GM23248 (cell line): ENCODE results near the gene ADRA1B. TPM values are rescaled to one million over a fixed set of nuclear protein-coding genes. Genes with fewer than 3 reads are reported as not detected.
"Not testable (repeated sequence)": the region's sequence is repeated elsewhere in the genome, so short reads cannot be mapped to it uniquely, and the experiment has no call there.

Experiments used
- DNase-seq: peaks from one replicate; pipeline ENCODE4 v3.0.0-alpha.2; 2015
- H2AFZ ChIP-seq: fragments of 200-600 bp; sonication (generic); 2 replicates; pipeline ENCODE4 v1.6.1; 2016; ENCODE audit warnings: antibody characterized with exemption
- H3F3A ChIP-seq: fragments of 200-600 bp; sonication (generic); 2 replicates; pipeline ENCODE4 v1.6.1; 2016; ENCODE audit warnings: mild to moderate bottlenecking, antibody characterized with exemption, mixed run types; ENCODE audit not compliant: insufficient read depth
- H3K27ac ChIP-seq: fragments of 200-600 bp; sonication (generic); 2 replicates; pipeline ENCODE4 v1.5.1; 2016; ENCODE audit warnings: mild to moderate bottlenecking
- H3K27me3 ChIP-seq: fragments of 200-600 bp; sonication (generic); replicated peaks from 2 replicates; pipeline ENCODE4 v1.6.1; 2016; ENCODE audit warnings: mild to moderate bottlenecking; ENCODE audit not compliant: insufficient read depth
- H3K36me3 ChIP-seq: fragments of 200-600 bp; sonication (generic); 2 replicates; pipeline ENCODE4 v1.6.1; 2016; ENCODE audit warnings: low read depth, mild to moderate bottlenecking
- H3K4me1 ChIP-seq: fragments of 200-600 bp; sonication (generic); 2 replicates; pipeline ENCODE4 v1.6.1; 2016; ENCODE audit warnings: mild to moderate bottlenecking; ENCODE audit not compliant: insufficient read depth
- H3K4me2 ChIP-seq: fragments of 200-600 bp; sonication (generic); one replicate; pipeline ENCODE4 v1.6.1; 2016; ENCODE audit warnings: mild to moderate bottlenecking; ENCODE audit not compliant: unreplicated experiment
- H3K4me3 ChIP-seq: fragments of 200-600 bp; sonication (generic); 2 replicates; pipeline ENCODE4 v1.5.1; 2016; ENCODE audit warnings: mild to moderate bottlenecking
- H3K79me2 ChIP-seq: fragments of 200-600 bp; sonication (generic); 2 replicates; pipeline ENCODE4 v1.6.1; 2016; ENCODE audit warnings: mild to moderate bottlenecking; ENCODE audit not compliant: insufficient read depth
- H3K9ac ChIP-seq: fragments of 200-600 bp; sonication (generic); 2 replicates; pipeline ENCODE4 v1.6.1; 2016; ENCODE audit warnings: mild to moderate bottlenecking
- H3K9me2 ChIP-seq: fragments of 200-600 bp; sonication (generic); 2 replicates; pipeline ENCODE4 v1.6.1; 2016; ENCODE audit warnings: mixed run types, mild to moderate bottlenecking, moderate library complexity; ENCODE audit not compliant: insufficient read depth
- H3K9me3 ChIP-seq: fragments of 200-600 bp; sonication (generic); one replicate; pipeline ENCODE4 v1.6.1; 2017; ENCODE audit warnings: low read depth
- H4K20me1 ChIP-seq: fragments of 200-600 bp; sonication (generic); 2 replicates; pipeline ENCODE4 v1.6.0; 2016; ENCODE audit not compliant: insufficient read depth
- EZH2 ChIP-seq: fragments of 200-600 bp; sonication (generic); IDR thresholded peaks from 2 replicates; pipeline ENCODE4 v1.6.1; 2018; ENCODE audit warnings: antibody characterized with exemption, mild to moderate bottlenecking; ENCODE audit not compliant: insufficient read depth, poor library complexity, severe bottlenecking
- EZH2phosphoT487 ChIP-seq: fragments of 200-600 bp; sonication (generic); IDR thresholded peaks from 2 replicates; pipeline ENCODE4 v1.6.1; 2018; ENCODE audit warnings: antibody characterized with exemption, moderate library complexity, mild to moderate bottlenecking, low read depth; ENCODE audit not compliant: insufficient read depth
- WGBS, 2 experiments: methylation state at CpG; one replicate each; pipeline ENCODE4 v1.1.6; 2015 to 2017; ENCODE audit warnings: low lambda C conversion rate in 2 of 2, low coverage in 1 of 2; ENCODE audit errors: missing lambda C conversion rate in 2 of 2; 5-methylcytosine and 5-hydroxymethylcytosine counted together
- in situ Hi-C: fragments of 300-500 bp; cut with MboI; formaldehyde crosslinking; loops from 2 replicates; pipeline ENCODE4 v1.15.0; 2020
- polyA plus RNA-seq: library from polyadenylated mRNA; unstranded; fragments of >200 nt; fragmentation: Nextera tagmentation; extraction: Ambion mirVana; gene quantifications from 2 replicates; pipeline ENCODE4 v1.2.1, GENCODE V29; 2016
- total RNA-seq: library from RNA; depleted of rRNA; stranded (reverse); fragments of >200 nt; shearing (Covaris generic); gene quantifications from 2 replicates; pipeline ENCODE4 v1.2.3, GENCODE V29; 2014

Gene ADRA1B
- total and polyA plus RNA-seq, 2 experiments from 2014 or later: 0.32 TPM; not detected in 1

GRCh38 chr5:160008877-160009590 lies 92.8 kb downstream of the ADRA1B start, which contains the start of gene TTC1:
Gene TTC1 (plus strand): TSS chr5:160009139. CDS start chr5:160010529, 1,390 bp downstream.
- Histone ChIP-seq H3K4me3 (peak within 1 kb of the TSS; percentile 100), H3K9ac (peak within 1 kb of the TSS; percentile 91), H3K4me2 (peak within 1 kb of the TSS; percentile 100), H3F3A (no peaks in the 10 kb centered on the region), H3K9me2 (no peaks in the 10 kb centered on the region), H4K20me1 (no peaks in the 10 kb centered on the region), H3K36me3 (peaks cover 5% of the 10 kb centered on the region; the same call in 1 of the 2 replicates), H3K27ac (peak within 1 kb of the TSS; percentile 85), H2AFZ (peak within 1 kb of the TSS; percentile 99), H3K79me2 (peaks cover 48% of the 10 kb centered on the region), H3K9me3 (no peaks in the 10 kb centered on the region), H3K27me3 (no peaks in the 10 kb centered on the region), H3K4me1 (peaks cover 8% of the 10 kb centered on the region; the same call in 1 of the 2 replicates)
- peak; percentile 100 for DNase-seq
- no peak for TF ChIP-seq EZH2
- no peak for TF ChIP-seq EZH2phosphoT487
- WGBS, 2 experiments: 1 to 2% methylated on average over 31 of the region's 31 CpGs
- in situ Hi-C loops: no loop called here

- in situ Hi-C loops: no loop called here
- no peaks in the 10 kb centered on the region for H3K27me3 ChIP-seq
Observed at GRCh38 chr5:160009591-160009989, 93.3 kb downstream of the ADRA1B start.

GRCh38 chr5:160011471-160011870 lies 95.2 kb downstream of the ADRA1B start:
- Histone ChIP-seq H3K79me2 (peaks cover 48% of the 10 kb centered on the region), H2AFZ (no peak overlapping the region), H3K4me1 (peaks cover 8% of the 10 kb centered on the region; the same call in 1 of the 2 replicates), H4K20me1 (no peaks in the 10 kb centered on the region), H3K9ac (no peak overlapping the region; the same call in 1 of the 2 replicates), H3K4me3 (no peak overlapping the region), H3K27me3 (no peaks in the 10 kb centered on the region), H3K4me2 (no peak overlapping the region), H3K36me3 (peaks cover 7% of the 10 kb centered on the region; the same call in 1 of the 2 replicates), H3K27ac (no peak overlapping the region), H3F3A (no peaks in the 10 kb centered on the region), H3K9me2 (no peaks in the 10 kb centered on the region), H3K9me3 (no peaks in the 10 kb centered on the region)
- DNase-seq: no peak
- in situ Hi-C loops: no loop called here
- TF ChIP-seq EZH2 (no peak), EZH2phosphoT487 (no peak)

More at GRCh38 chr5:160009591-160009989, 93.3 kb downstream of the ADRA1B start:
- H3K4me1 ChIP-seq: peaks cover 8% of the 10 kb centered on the region; the same call in 1 of the 2 replicates
- peak overlapping the region; percentile 85; the same call in 1 of the 2 replicates for H3K27ac ChIP-seq
- H3K36me3 ChIP-seq: peaks cover 5% of the 10 kb centered on the region; the same call in 1 of the 2 replicates
- H2AFZ ChIP-seq: peak overlapping the region; percentile 99
- DNase-seq: peak; percentile 34
- no peaks in the 10 kb centered on the region for H3K9me3 ChIP-seq
- peak overlapping the region; percentile 91 for H3K9ac ChIP-seq
- H4K20me1 ChIP-seq: no peaks in the 10 kb centered on the region
- no peak for TF ChIP-seq EZH2
- TF ChIP-seq EZH2phosphoT487: no peak
- peak overlapping the region; percentile 100 for H3K4me3 ChIP-seq
- H3F3A ChIP-seq: no peaks in the 10 kb centered on the region
- 2 to 3% methylated on average over 11 of the region's 11 CpGs for WGBS, 2 experiments
- peaks cover 48% of the 10 kb centered on the region for H3K79me2 ChIP-seq
- H3K4me2 ChIP-seq: peak overlapping the region; percentile 100
- H3K9me2 ChIP-seq: no peaks in the 10 kb centered on the region

- H3K9me3 ChIP-seq, H3K4me2 ChIP-seq, H3K4me3 ChIP-seq, DNase-seq, H2AFZ ChIP-seq, H3K27me3 ChIP-seq, H3K27ac ChIP-seq, H3K4me1 ChIP-seq, H3F3A ChIP-seq, in situ Hi-C loops, H3K36me3 ChIP-seq, H3K9ac ChIP-seq, H3K9me2 ChIP-seq, H4K20me1 ChIP-seq: not testable (repeated sequence)
- WGBS, 2 experiments: 79 to 85% methylated on average over 6 of the region's 6 CpGs
- H3K79me2 ChIP-seq: peaks cover 45% of the 10 kb centered on the region
Observed at GRCh38 chr5:160014197-160014596, 97.9 kb downstream of the ADRA1B start.
